ENCODE measurements around the gene MYCN.

Gene MYCN

DNA sequence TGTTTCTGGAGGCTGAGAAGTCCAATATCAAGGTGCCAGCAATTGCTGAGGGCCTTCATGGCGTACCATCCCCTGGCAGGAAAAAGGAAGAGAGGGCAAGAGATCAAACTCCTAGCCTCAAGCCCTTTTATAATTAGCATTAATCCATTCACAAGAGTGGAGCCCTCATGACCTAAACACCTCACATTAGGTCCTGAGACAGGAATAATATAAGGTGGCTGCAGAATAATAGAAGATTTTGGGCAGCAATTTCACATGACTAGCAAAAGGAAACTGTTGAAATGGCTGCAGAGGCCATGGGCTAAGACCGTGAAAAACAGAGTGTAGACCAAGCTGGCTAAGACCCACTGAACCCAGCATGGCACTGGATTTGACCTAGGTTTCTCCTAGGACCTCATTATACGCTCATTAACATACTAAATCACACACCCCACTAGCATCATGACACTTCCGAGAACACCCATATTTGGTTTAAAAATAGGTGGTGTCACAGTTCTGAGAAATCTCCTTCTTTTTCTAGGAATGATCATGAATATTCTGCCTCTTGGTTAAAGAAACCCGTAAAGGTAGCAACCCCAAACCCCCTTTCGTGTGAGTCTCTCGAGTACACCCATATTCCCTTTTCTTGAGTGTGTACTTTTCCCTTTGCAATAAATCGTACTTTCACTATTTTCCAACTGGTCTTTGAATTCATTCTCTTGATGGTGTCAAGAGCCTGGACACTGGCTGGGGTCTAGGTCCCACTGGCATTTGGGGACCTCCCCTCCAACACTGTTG, 3.1 kb upstream of the MYCN start:
- no peaks in the 10 kb centered on the region for H3K9me2 ChIP-seq (ENCODE audit: low read depth, low read length)
- no peaks in the 10 kb centered on the region for H3K4me1 ChIP-seq (ENCODE audit: insufficient read depth, low read length, severe bottlenecking)
- H3K27me3 ChIP-seq (ENCODE audit: insufficient read depth, low read length), result no peaks in the 10 kb centered on the region; the same call in 1 of the 2 replicates
- H3K9me3 ChIP-seq (ENCODE audit: low read length), result no peaks in the 10 kb centered on the region
- no peak overlapping the region for H3K27ac ChIP-seq (ENCODE audit: low read depth, low read length, poor library complexity, severe bottlenecking)
- H2AFZ ChIP-seq (ENCODE audit: low read length), result no peak overlapping the region
- no peak overlapping the region for H3K4me2 ChIP-seq (ENCODE audit: low read length)
- H3K4me3 ChIP-seq (ENCODE audit: low read depth, low read length, poor library complexity, severe bottlenecking), result no peak overlapping the region
- no peaks in the 10 kb centered on the region for H3F3A ChIP-seq (ENCODE audit: insufficient read depth, low read length)
- H3K79me2 ChIP-seq (ENCODE audit: insufficient read depth, low read length), result no peaks in the 10 kb centered on the region
- no peaks in the 10 kb centered on the region for H3K36me3 ChIP-seq (ENCODE audit: insufficient read depth, low read length)
- no peaks in the 10 kb centered on the region for H4K20me1 ChIP-seq (ENCODE audit: insufficient read depth, low read length)
- no peak for TF ChIP-seq EZH2 (IDR thresholded peaks at IDR 0.05; ENCODE audit: borderline replicate concordance, low read length)
- TF ChIP-seq, protein P1, sequence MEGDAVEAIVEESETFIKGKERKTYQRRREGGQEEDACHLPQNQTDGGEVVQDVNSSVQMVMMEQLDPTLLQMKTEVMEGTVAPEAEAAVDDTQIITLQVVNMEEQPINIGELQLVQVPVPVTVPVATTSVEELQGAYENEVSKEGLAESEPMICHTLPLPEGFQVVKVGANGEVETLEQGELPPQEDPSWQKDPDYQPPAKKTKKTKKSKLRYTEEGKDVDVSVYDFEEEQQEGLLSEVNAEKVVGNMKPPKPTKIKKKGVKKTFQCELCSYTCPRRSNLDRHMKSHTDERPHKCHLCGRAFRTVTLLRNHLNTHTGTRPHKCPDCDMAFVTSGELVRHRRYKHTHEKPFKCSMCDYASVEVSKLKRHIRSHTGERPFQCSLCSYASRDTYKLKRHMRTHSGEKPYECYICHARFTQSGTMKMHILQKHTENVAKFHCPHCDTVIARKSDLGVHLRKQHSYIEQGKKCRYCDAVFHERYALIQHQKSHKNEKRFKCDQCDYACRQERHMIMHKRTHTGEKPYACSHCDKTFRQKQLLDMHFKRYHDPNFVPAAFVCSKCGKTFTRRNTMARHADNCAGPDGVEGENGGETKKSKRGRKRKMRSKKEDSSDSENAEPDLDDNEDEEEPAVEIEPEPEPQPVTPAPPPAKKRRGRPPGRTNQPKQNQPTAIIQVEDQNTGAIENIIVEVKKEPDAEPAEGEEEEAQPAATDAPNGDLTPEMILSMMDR (IDR thresholded peaks at IDR 0.05; ENCODE audit: low read length), result no peak
- no peak overlapping the region for H3K9ac ChIP-seq (ENCODE audit: low read length)

DNA sequence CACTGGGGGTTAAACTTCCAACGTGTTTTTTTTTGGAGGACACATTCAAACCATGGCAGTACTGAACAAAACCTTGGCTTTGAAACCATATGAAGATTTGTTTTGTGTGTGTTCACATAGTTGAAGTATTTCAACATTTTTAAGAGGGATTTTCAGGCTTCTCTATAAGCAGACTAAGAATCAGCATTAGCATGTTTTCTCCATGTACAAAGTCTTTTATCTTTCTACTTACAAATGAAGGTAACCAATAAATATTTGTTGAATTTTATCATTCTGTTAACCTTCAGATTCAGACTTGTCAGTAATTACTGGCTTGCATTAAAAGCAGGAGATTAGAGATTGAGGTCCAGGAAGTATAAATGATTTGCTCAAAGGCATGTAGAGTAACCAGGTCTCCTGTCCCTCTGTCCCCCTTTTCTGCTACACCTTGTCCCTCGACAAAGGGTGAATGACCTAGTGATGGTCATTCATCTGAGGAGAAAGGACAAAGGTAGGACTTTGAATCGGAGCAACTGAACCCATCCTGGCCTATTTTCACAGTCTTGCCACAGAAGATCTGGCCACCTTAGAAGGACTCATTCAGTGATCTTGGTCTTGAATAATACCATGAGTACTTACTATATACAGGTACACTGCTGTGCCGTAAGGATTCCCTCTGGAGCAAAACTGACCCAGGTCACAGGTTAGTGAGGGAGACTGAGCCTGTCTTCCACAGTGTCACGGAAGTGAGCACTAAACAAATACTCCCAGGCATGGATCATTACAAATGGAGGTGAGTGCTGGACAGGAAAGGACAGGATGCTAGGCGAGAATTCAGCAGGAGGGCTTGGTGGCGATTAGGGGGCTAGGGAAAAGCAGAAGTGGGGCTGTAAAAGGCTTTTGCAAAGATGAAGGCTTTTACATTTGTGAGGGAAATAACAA, 2.2 kb upstream of the MYCN start:
- H4K20me1 ChIP-seq (ENCODE audit: insufficient read depth, low read length), result no peaks in the 10 kb centered on the region
- TF ChIP-seq, protein P1 (IDR thresholded peaks at IDR 0.05; ENCODE audit: low read length), result no peak
- TF ChIP-seq EZH2 (IDR thresholded peaks at IDR 0.05; ENCODE audit: borderline replicate concordance, low read length), result no peak
- no peak overlapping the region for H3K4me3 ChIP-seq (ENCODE audit: low read depth, low read length, poor library complexity, severe bottlenecking)
- no peak overlapping the region for H3K4me2 ChIP-seq (ENCODE audit: low read length)
- H3F3A ChIP-seq (ENCODE audit: insufficient read depth, low read length), result no peaks in the 10 kb centered on the region
- no peaks in the 10 kb centered on the region for H3K36me3 ChIP-seq (ENCODE audit: insufficient read depth, low read length)
- no peaks in the 10 kb centered on the region for H3K79me2 ChIP-seq (ENCODE audit: insufficient read depth, low read length)
- no peak overlapping the region for H3K9ac ChIP-seq (ENCODE audit: low read length)
- H3K4me1 ChIP-seq (ENCODE audit: insufficient read depth, low read length, severe bottlenecking), result no peaks in the 10 kb centered on the region
- H3K9me3 ChIP-seq (ENCODE audit: low read length), result no peaks in the 10 kb centered on the region
- no peaks in the 10 kb centered on the region for H3K9me2 ChIP-seq (ENCODE audit: low read depth, low read length)
- no peaks in the 10 kb centered on the region; the same call in 1 of the 2 replicates for H3K27me3 ChIP-seq (ENCODE audit: insufficient read depth, low read length)
- H3K27ac ChIP-seq (ENCODE audit: low read depth, low read length, poor library complexity, severe bottlenecking), result no peak overlapping the region
- H2AFZ ChIP-seq (ENCODE audit: low read length), result no peak overlapping the region

DNA sequence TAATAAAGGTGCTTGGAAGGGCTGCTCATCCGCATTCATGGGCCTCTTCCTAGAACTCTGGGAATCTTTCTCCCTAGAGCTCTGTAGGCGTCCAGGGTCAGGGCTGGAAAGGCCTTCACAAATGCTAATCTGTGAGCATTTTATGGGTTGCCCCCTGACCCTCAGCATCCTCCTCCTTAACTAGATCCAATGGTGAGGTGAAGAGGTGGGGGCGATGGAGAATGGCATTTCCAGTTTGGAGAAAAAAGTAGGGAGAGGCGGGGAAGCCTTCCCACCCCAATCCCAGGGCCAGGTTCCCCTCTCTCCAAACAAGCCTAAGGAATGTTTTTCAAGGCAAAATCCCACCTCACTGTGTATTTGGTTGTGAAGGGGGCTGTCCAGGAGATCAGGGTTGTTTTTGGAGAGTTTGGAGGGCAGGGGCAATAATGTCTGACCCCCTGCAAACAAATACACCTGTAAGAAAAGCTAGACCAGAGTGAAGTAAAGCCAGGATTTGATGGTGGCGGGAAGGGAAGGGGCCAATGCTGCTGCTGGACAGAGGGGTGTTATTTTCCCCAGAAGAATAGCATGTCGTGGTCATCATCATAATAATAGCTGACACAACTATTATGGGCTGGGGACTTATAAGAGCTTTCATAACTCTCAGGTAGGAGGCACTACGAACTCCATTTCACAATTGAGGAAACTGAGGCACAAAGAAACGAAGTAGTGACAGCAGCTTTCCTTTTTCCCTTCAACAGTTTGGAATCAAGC, 1.4 kb upstream of the MYCN start:
- Histone ChIP-seq H2AFZ (ENCODE audit: low read length) (no peak overlapping the region), H3K79me2 (ENCODE audit: insufficient read depth, low read length) (no peaks in the 10 kb centered on the region), H3K9me2 (ENCODE audit: low read depth, low read length) (no peaks in the 10 kb centered on the region), H3K27ac (ENCODE audit: low read depth, low read length, poor library complexity, severe bottlenecking) (no peak overlapping the region), H3K36me3 (ENCODE audit: insufficient read depth, low read length) (no peaks in the 10 kb centered on the region), H3F3A (ENCODE audit: insufficient read depth, low read length) (no peaks in the 10 kb centered on the region), H3K9ac (ENCODE audit: low read length) (no peak overlapping the region), H4K20me1 (ENCODE audit: insufficient read depth, low read length) (no peaks in the 10 kb centered on the region), H3K27me3 (ENCODE audit: insufficient read depth, low read length) (no peaks in the 10 kb centered on the region; the same call in 1 of the 2 replicates), H3K4me2 (ENCODE audit: low read length) (no peak overlapping the region), H3K9me3 (ENCODE audit: low read length) (no peaks in the 10 kb centered on the region), H3K4me1 (ENCODE audit: insufficient read depth, low read length, severe bottlenecking) (no peaks in the 10 kb centered on the region), H3K4me3 (ENCODE audit: low read depth, low read length, poor library complexity, severe bottlenecking) (no peak overlapping the region)
- TF ChIP-seq, protein P1 (IDR thresholded peaks at IDR 0.05; ENCODE audit: low read length), result no peak
- TF ChIP-seq EZH2 (IDR thresholded peaks at IDR 0.05; ENCODE audit: borderline replicate concordance, low read length), result no peak

Data from OCI-LY1 (cell line).